A549 treated with dexamethasone at 1 μM for 4 hours (cell line): Measurements from ENCODE around the gene AP3M1. TPM values are rescaled to one million over a fixed set of nuclear protein-coding genes. Genes with fewer than 3 reads are reported as not detected.

Source experiments
- total RNA-seq: library from RNA; stranded (reverse); fragments of 200-300 nt; extraction: Qiagen RNA extraction; gene quantifications from 5 replicates; pipeline ENCODE4 v1.2.3, GENCODE V29; 2022

The AP3M1 gene
- 30.0 to 38.7 TPM (median 34.1 TPM) in 5 replicates for total RNA-seq

GRCh38 chr10:74150204-74150989 is at the start of gene AP3M1:
Gene AP3M1 (minus strand): TSS chr10:74150828. CDS start chr10:74138379, 12,449 bp downstream.

GRCh38 chr10:74150990-74151878 is 606 bp upstream of the AP3M1 start, which contains the start of gene ADK:
Gene ADK (plus strand): TSS chr10:74151221. CDS start chr10:74151279, 58 bp downstream.

Other genes with a start within 250 kb of the AP3M1 start
- 79.7 to 99.9 TPM (median 88.7 TPM) in 5 replicates for gene PLAU, start 239.7 kb downstream of the AP3M1 start, total RNA-seq
- gene VCL, start 152.7 kb downstream of the AP3M1 start, total RNA-seq, result 174 to 265 TPM (median 230 TPM) in 5 replicates
- 31.8 to 33.8 TPM (median 32.3 TPM) in 5 replicates for gene ADK, start 393 bp upstream of the AP3M1 start, total RNA-seq